Activated CD4-positive, alpha-beta T cell treated with anti-CD3 and anti-CD28 coated beads, Interleukin-10, Interleukin-2, amounts not matched to agents 100 ng/mL and 50 ng/mL, durations not matched to agents 16 hours and 8 hours (primary cell): Measurements from ENCODE around the gene FRMPD4.

Source experiments
- DNase-seq: peaks from one replicate; pipeline ENCODE4 v3.0.0-alpha.2; 2020

The FRMPD4 gene

GRCh38 chrX:12307961-12308360, 169.7 kb downstream of the FRMPD4 start:
- no peak for DNase-seq

- no peak for DNase-seq
Measured at GRCh38 chrX:12308420-12308819, 170.1 kb downstream of the FRMPD4 start.

- no peak for DNase-seq
Measured at GRCh38 chrX:12309040-12309743, 170.9 kb downstream of the FRMPD4 start.

- DNase-seq, result no peak
Measured at GRCh38 chrX:12309744-12310076, 171.4 kb downstream of the FRMPD4 start.

GRCh38 chrX:12314651-12315050, 176.4 kb downstream of the FRMPD4 start:
- DNase-seq, result no peak

- DNase-seq, result no peak
Measured at GRCh38 chrX:12315526-12315925, 177.3 kb downstream of the FRMPD4 start.

- DNase-seq, result no peak
Measured at GRCh38 chrX:12319003-12319519, 180.8 kb downstream of the FRMPD4 start.

- no peak for DNase-seq
Measured at GRCh38 chrX:12319992-12320391, 181.7 kb downstream of the FRMPD4 start.

- DNase-seq, result no peak
Measured at GRCh38 chrX:12322031-12322430, 183.8 kb downstream of the FRMPD4 start.

- no peak for DNase-seq
Measured at GRCh38 chrX:12325171-12325570, 186.9 kb downstream of the FRMPD4 start.

GRCh38 chrX:12327836-12328235, 189.6 kb downstream of the FRMPD4 start:
- no peak for DNase-seq

GRCh38 chrX:12329476-12329875, 191.2 kb downstream of the FRMPD4 start:
- no peak for DNase-seq

- no peak for DNase-seq
Measured at GRCh38 chrX:12330841-12331240, 192.6 kb downstream of the FRMPD4 start.

- no peak for DNase-seq
Measured at GRCh38 chrX:12332786-12333347, 194.6 kb downstream of the FRMPD4 start.

- DNase-seq, result no peak
Measured at GRCh38 chrX:12339921-12340320, 201.6 kb downstream of the FRMPD4 start.

- no peak for DNase-seq
Measured at GRCh38 chrX:12344954-12345353, 206.7 kb downstream of the FRMPD4 start.

GRCh38 chrX:12349201-12349600, 210.9 kb downstream of the FRMPD4 start:
- DNase-seq, result no peak

GRCh38 chrX:12352922-12353321, 214.6 kb downstream of the FRMPD4 start:
- DNase-seq, result no peak

- DNase-seq, result peak; percentile 17
Measured at GRCh38 chrX:12360383-12360782, 222.1 kb downstream of the FRMPD4 start.

- no peak for DNase-seq
Measured at GRCh38 chrX:12360986-12361598, 222.8 kb downstream of the FRMPD4 start.

GRCh38 chrX:12363216-12363615, 224.9 kb downstream of the FRMPD4 start:
- DNase-seq, result no peak

GRCh38 chrX:12366440-12366839, 228.2 kb downstream of the FRMPD4 start:
- DNase-seq, result no peak

GRCh38 chrX:12367254-12367653, 229.0 kb downstream of the FRMPD4 start:
- DNase-seq, result no peak

GRCh38 chrX:12370497-12370986, 232.3 kb downstream of the FRMPD4 start:
- DNase-seq, result no peak
